Measurements from ENCODE around the gene LRMDA.

The LRMDA gene

DNA sequence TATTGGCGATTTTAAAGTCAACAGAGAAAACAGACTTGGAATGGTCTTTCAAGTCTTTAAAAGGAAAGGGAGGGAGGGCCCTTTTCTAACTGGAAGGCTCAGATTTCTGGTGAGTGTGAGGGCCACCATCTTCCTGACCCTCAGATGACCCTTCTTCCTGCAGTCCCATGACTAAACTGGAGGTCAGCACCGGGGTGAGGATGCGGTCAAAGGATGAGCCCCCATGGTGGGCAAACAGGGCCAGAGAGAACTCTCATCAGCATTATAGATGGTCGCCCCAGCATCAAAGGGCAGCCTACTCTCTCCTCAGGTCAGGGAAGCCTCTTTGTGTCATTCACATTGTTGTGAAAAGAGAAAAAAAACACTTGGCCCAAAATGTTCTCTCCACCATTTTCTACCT, 219.2 kb downstream of the LRMDA start:
- CTCF ChIA-PET = interaction anchor here (0.7 to 1.5 kb wide), 4 partner anchors 9 to 249 kb away, joined by 3 to 7 read pairs (median 3); partner anchors contain the start of gene ZNF503
- peaks cover 5% of the 10 kb centered on the region; the same call in 1 of the 2 replicates for H3K4me1 ChIP-seq (ENCODE audit: control insufficient read depth, insufficient read depth, low read length)
- TF ChIP-seq ZNF48 (tag by site-specific recombination; IDR thresholded peaks at IDR 0.05) = no peak
- TF ChIP-seq ZNF292 (tag by site-specific recombination; IDR thresholded peaks at IDR 0.05; ENCODE audit: borderline replicate concordance, low read depth) = no peak
- TF ChIP-seq, protein P1, sequence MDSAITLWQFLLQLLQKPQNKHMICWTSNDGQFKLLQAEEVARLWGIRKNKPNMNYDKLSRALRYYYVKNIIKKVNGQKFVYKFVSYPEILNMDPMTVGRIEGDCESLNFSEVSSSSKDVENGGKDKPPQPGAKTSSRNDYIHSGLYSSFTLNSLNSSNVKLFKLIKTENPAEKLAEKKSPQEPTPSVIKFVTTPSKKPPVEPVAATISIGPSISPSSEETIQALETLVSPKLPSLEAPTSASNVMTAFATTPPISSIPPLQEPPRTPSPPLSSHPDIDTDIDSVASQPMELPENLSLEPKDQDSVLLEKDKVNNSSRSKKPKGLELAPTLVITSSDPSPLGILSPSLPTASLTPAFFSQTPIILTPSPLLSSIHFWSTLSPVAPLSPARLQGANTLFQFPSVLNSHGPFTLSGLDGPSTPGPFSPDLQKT (IDR thresholded peaks at IDR 0.05; ENCODE audit: borderline replicate concordance, low read depth, low read length) = no peak
- TF ChIP-seq, protein P2, sequence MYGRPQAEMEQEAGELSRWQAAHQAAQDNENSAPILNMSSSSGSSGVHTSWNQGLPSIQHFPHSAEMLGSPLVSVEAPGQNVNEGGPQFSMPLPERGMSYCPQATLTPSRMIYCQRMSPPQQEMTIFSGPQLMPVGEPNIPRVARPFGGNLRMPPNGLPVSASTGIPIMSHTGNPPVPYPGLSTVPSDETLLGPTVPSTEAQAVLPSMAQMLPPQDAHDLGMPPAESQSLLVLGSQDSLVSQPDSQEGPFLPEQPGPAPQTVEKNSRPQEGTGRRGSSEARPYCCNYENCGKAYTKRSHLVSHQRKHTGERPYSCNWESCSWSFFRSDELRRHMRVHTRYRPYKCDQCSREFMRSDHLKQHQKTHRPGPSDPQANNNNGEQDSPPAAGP (tag by site-specific recombination; IDR thresholded peaks at IDR 0.05) = no peak
- no peak for TF ChIP-seq ZNF341 (tag by site-specific recombination; IDR thresholded peaks at IDR 0.05; ENCODE audit: low read depth)
- TF ChIP-seq ZNF37A (tag by site-specific recombination; IDR thresholded peaks at IDR 0.05) = no peak
- TF ChIP-seq REPIN1 (tag by site-specific recombination; IDR thresholded peaks at IDR 0.05; ENCODE audit: low read depth) = no peak
- TF ChIP-seq ZNF660 (tag by site-specific recombination; IDR thresholded peaks at IDR 0.05) = no peak
- no peak for TF ChIP-seq ZNF184 (tag by site-specific recombination; IDR thresholded peaks at IDR 0.05)
- no peak for TF ChIP-seq KLF1 (tag by site-specific recombination; IDR thresholded peaks at IDR 0.05)
- no peak for TF ChIP-seq ZNF10 (tag by site-specific recombination; IDR thresholded peaks at IDR 0.05)
- TF ChIP-seq, protein P3, sequence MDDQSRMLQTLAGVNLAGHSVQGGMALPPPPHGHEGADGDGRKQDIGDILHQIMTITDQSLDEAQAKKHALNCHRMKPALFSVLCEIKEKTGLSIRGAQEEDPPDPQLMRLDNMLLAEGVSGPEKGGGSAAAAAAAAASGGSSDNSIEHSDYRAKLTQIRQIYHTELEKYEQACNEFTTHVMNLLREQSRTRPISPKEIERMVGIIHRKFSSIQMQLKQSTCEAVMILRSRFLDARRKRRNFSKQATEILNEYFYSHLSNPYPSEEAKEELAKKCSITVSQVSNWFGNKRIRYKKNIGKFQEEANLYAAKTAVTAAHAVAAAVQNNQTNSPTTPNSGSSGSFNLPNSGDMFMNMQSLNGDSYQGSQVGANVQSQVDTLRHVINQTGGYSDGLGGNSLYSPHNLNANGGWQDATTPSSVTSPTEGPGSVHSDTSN (CRISPR knock-in tag; IDR thresholded peaks at IDR 0.05) = no peak
- TF ChIP-seq ZNF776 (tag by site-specific recombination; IDR thresholded peaks at IDR 0.05; ENCODE audit: borderline replicate concordance) = no peak
- H3K36me3 ChIP-seq (ENCODE audit: control insufficient read depth in 2 of 2, insufficient read depth in 1 of 2, low read length in 2 of 2) = no peaks in the 10 kb centered on the region
- no peak overlapping the region for H3K27ac ChIP-seq (ENCODE audit: extremely low read depth, low read depth, low read length)
- H3K4me3 ChIP-seq (ENCODE audit: low read depth, low read length) = no peak overlapping the region
- POLR2A ChIA-PET = interaction anchor here (2.5 kb wide), 1 partner anchor 249 kb away, joined by 10 read pairs; the partner anchor contains the start of gene ZNF503
- H3K9me3 ChIP-seq (ENCODE audit: control insufficient read depth, insufficient read depth, low read depth, low read length) = no peaks in the 10 kb centered on the region

DNA sequence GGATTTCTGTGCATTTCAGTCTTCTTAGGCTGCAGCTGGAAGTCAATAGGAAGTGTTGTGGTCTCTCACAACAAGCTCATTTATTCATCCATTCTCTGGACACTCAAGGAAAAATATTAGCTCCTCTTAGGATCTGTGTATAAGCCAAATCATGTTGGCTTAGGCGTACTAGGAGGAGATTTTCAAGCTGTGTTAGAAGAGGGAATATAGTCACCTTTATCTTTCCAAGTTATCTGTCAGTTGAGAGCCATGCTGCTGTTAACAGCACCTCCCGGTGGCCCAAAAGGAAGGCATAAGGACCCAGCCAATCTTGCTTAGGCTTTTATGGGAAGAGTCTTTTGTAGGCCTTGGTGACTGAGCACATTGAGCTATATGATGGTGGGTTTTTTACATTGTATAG, 220.0 kb downstream of the LRMDA start:
- TF ChIP-seq MEIS1 (CRISPR knock-in tag; IDR thresholded peaks at IDR 0.05; ENCODE audit: borderline replicate concordance) = no peak
- peak; percentile 45 for TF ChIP-seq ZNF654 (tag by site-specific recombination; IDR thresholded peaks at IDR 0.05; ENCODE audit: low read depth)
- TF ChIP-seq, protein P4, sequence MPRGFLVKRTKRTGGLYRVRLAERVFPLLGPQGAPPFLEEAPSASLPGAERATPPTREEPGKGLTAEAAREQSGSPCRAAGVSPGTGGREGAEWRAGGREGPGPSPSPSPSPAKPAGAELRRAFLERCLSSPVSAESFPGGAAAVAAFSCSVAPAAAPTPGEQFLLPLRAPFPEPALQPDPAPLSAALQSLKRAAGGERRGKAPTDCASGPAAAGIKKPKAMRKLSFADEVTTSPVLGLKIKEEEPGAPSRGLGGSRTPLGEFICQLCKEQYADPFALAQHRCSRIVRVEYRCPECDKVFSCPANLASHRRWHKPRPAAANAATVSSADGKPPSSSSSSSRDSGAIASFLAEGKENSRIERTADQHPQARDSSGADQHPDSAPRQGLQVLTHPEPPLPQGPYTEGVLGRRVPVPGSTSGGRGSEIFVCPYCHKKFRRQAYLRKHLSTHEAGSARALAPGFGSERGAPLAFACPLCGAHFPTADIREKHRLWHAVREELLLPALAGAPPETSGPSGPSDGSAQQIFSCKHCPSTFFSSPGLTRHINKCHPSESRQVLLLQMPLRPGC (tag by site-specific recombination; IDR thresholded peaks at IDR 0.05) = no peak
- TF ChIP-seq ZNF830 (tag by site-specific recombination; IDR thresholded peaks at IDR 0.05; ENCODE audit: low read depth) = no peak
- POLR2A ChIA-PET = interaction anchor here (2.5 kb wide), 1 partner anchor 250 kb away, joined by 10 read pairs; the partner anchor contains the start of gene ZNF503
- no peaks in the 10 kb centered on the region for H3K36me3 ChIP-seq (ENCODE audit: control insufficient read depth in 2 of 2, insufficient read depth in 1 of 2, low read length in 2 of 2)
- no peak overlapping the region for H3K27ac ChIP-seq (ENCODE audit: extremely low read depth, low read depth, low read length)
- CTCF ChIA-PET = interaction anchor here (0.6 to 1.5 kb wide), 7 partner anchors 9 to 256 kb away, joined by 3 to 7 read pairs (median 3); partner anchors contain the start of gene ZNF503
- peaks cover 5% of the 10 kb centered on the region; the same call in 1 of the 2 replicates for H3K4me1 ChIP-seq (ENCODE audit: control insufficient read depth, insufficient read depth, low read length)
- no peaks in the 10 kb centered on the region for H3K9me3 ChIP-seq (ENCODE audit: control insufficient read depth, insufficient read depth, low read depth, low read length)
- H3K4me3 ChIP-seq (ENCODE audit: low read depth, low read length) = no peak overlapping the region
